Measurements from ENCODE around the gene OPCML.

The OPCML gene

GRCh38 chr11:132620423-132620822 lies 911.9 kb downstream of the OPCML start:
- no peak for DNase-seq (ENCODE audit: low spot score)

- no peak for DNase-seq (ENCODE audit: low spot score)
Measured at GRCh38 chr11:132610791-132611190, 921.5 kb downstream of the OPCML start.

GRCh38 chr11:132610216-132610615 lies 922.1 kb downstream of the OPCML start:
- peak; percentile 10 for DNase-seq (ENCODE audit: low spot score)

- DNase-seq (ENCODE audit: low spot score): no peak
Measured at GRCh38 chr11:132607575-132607974, 924.7 kb downstream of the OPCML start.

GRCh38 chr11:132605825-132606570 lies 926.3 kb downstream of the OPCML start:
- DNase-seq (ENCODE audit: low spot score): no peak

GRCh38 chr11:132604431-132604830 lies 927.9 kb downstream of the OPCML start:
- DNase-seq (ENCODE audit: low spot score): peak; percentile 19

- no peak for DNase-seq (ENCODE audit: low spot score)
Measured at GRCh38 chr11:132601875-132602274, 930.4 kb downstream of the OPCML start.

- no peak for DNase-seq (ENCODE audit: low spot score)
Measured at GRCh38 chr11:132595711-132596134, 936.6 kb downstream of the OPCML start.

GRCh38 chr11:132595246-132595645 lies 937.1 kb downstream of the OPCML start:
- DNase-seq (ENCODE audit: low spot score): no peak

GRCh38 chr11:132590986-132591385 lies 941.3 kb downstream of the OPCML start:
- DNase-seq (ENCODE audit: low spot score): no peak

- no peak for DNase-seq (ENCODE audit: low spot score)
Measured at GRCh38 chr11:132590554-132590953, 941.7 kb downstream of the OPCML start.

GRCh38 chr11:132589791-132590190 lies 942.5 kb downstream of the OPCML start:
- DNase-seq (ENCODE audit: low spot score): no peak

GRCh38 chr11:132588366-132588765 lies 943.9 kb downstream of the OPCML start:
- peak; percentile 7 for DNase-seq (ENCODE audit: low spot score)

- no peak for DNase-seq (ENCODE audit: low spot score)
Measured at GRCh38 chr11:132587716-132588115, 944.6 kb downstream of the OPCML start.

- DNase-seq (ENCODE audit: low spot score): peak; percentile 18
Measured at GRCh38 chr11:132586801-132587200, 945.5 kb downstream of the OPCML start.

GRCh38 chr11:132579634-132580327 lies 952.5 kb downstream of the OPCML start:
- DNase-seq (ENCODE audit: low spot score): no peak

- DNase-seq (ENCODE audit: low spot score): no peak
Measured at GRCh38 chr11:132579136-132579535, 953.2 kb downstream of the OPCML start.

- no peak for DNase-seq (ENCODE audit: low spot score)
Measured at GRCh38 chr11:132578580-132578979, 953.7 kb downstream of the OPCML start.

- DNase-seq (ENCODE audit: low spot score): peak; percentile 69
Measured at GRCh38 chr11:132576706-132577105, 955.6 kb downstream of the OPCML start.

- no peak for DNase-seq (ENCODE audit: low spot score)
Measured at GRCh38 chr11:132564091-132564885, 968.0 kb downstream of the OPCML start.

- no peak for DNase-seq (ENCODE audit: low spot score)
Measured at GRCh38 chr11:132563050-132563449, 969.3 kb downstream of the OPCML start.

- no peak for DNase-seq (ENCODE audit: low spot score)
Measured at GRCh38 chr11:132561937-132562336, 970.4 kb downstream of the OPCML start.

Measured in AG08396 (cell line).